GM21526 (cell line): ENCODE results near the gene ANKRD44.
A peak's percentile ranks its signal among the peaks of the same experiment; 100 is the strongest.

Experiments used
- ATAC-seq: cut with Tn5 transposase; IDR thresholded peaks from one replicate; pipeline ENCODE4 v1.9.1; 2021; ENCODE audit warnings: moderate library complexity; ENCODE audit not compliant: unreplicated experiment, low FRiP score

The ANKRD44 gene

GRCh38 chr2:197159661-197160211, 150.8 kb downstream of the ANKRD44 start:
- no peak for ATAC-seq

GRCh38 chr2:197158591-197159550, 151.7 kb downstream of the ANKRD44 start:
- ATAC-seq, result no peak

- no peak for ATAC-seq
Observed at GRCh38 chr2:197157879-197158537, 152.6 kb downstream of the ANKRD44 start.

GRCh38 chr2:197156771-197157170, 153.8 kb downstream of the ANKRD44 start:
- ATAC-seq, result no peak

- ATAC-seq, result peak; percentile 79
Observed at GRCh38 chr2:197152451-197153228, 157.9 kb downstream of the ANKRD44 start.

- no peak for ATAC-seq
Observed at GRCh38 chr2:197149546-197149945, 161.0 kb downstream of the ANKRD44 start.

- no peak for ATAC-seq
Observed at GRCh38 chr2:197148401-197148800, 162.2 kb downstream of the ANKRD44 start.

GRCh38 chr2:197147942-197148341, 162.6 kb downstream of the ANKRD44 start:
- no peak for ATAC-seq

- no peak for ATAC-seq
Observed at GRCh38 chr2:197146995-197147394, 163.6 kb downstream of the ANKRD44 start.

- peak; percentile 92 for ATAC-seq
Observed at GRCh38 chr2:197145471-197146056, 165.0 kb downstream of the ANKRD44 start.

GRCh38 chr2:197144183-197144582, 166.4 kb downstream of the ANKRD44 start:
- no peak for ATAC-seq

GRCh38 chr2:197141702-197142473, 168.7 kb downstream of the ANKRD44 start:
- ATAC-seq, result no peak

- ATAC-seq, result no peak
Observed at GRCh38 chr2:197140045-197140444, 170.5 kb downstream of the ANKRD44 start.

- ATAC-seq, result no peak
Observed at GRCh38 chr2:197138506-197138905, 172.1 kb downstream of the ANKRD44 start.

- no peak for ATAC-seq
Observed at GRCh38 chr2:197137826-197138477, 172.6 kb downstream of the ANKRD44 start.

- ATAC-seq, result no peak
Observed at GRCh38 chr2:197137231-197137630, 173.3 kb downstream of the ANKRD44 start.

- no peak for ATAC-seq
Observed at GRCh38 chr2:197136452-197136851, 174.1 kb downstream of the ANKRD44 start.

- ATAC-seq, result no peak
Observed at GRCh38 chr2:197135806-197136205, 174.8 kb downstream of the ANKRD44 start.

- ATAC-seq, result no peak
Observed at GRCh38 chr2:197134206-197134605, 176.4 kb downstream of the ANKRD44 start.
